ENCODE data around the gene SNAPC1. TPM values are rescaled to one million over a fixed set of nuclear protein-coding genes. Genes with fewer than 3 reads are reported as not detected.
A peak's percentile ranks its signal among the peaks of the same experiment; 100 is the strongest.

SNAPC1 gene
- polyA plus RNA-seq, 2 of the 4 experiments (the other 2 are of a cell fraction): 22.8 to 30.5 TPM

- ChIA-PET POLR2A (no interaction called here), CTCF (interaction anchor here (2.9 kb wide), 1 partner anchor 162 kb away, joined by 8 read pairs; no protein-coding TSS in a partner anchor)
- FAIRE-seq (no peak), DNase-seq (ENCODE audit: low read depth in 1 of 2, low spot score in 1 of 2) (no peak), ATAC-seq (no peak)
- Histone ChIP-seq H3K4me2 (no peak overlapping the region), H3K4me1 (peaks cover 94% of the 10 kb centered on the region), H3K4me3 (no peak overlapping the region), H3K27ac (no peak overlapping the region), H3K9me3 (no peaks in the 10 kb centered on the region)
- TF ChIP-seq ESRRA (IDR thresholded peaks at IDR 0.05; ENCODE audit: borderline replicate concordance, low read length): no peak
- TF ChIP-seq MAX (IDR thresholded peaks at IDR 0.05): no peak
- TF ChIP-seq POLR2A (IDR thresholded peaks at IDR 0.05; ENCODE audit: low read length): no peak
- TF ChIP-seq, protein P1, sequence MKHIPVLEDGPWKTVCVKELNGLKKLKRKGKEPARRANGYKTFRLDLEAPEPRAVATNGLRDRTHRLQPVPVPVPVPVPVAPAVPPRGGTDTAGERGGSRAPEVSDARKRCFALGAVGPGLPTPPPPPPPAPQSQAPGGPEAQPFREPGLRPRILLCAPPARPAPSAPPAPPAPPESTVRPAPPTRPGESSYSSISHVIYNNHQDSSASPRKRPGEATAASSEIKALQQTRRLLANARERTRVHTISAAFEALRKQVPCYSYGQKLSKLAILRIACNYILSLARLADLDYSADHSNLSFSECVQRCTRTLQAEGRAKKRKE (CRISPR knock-in tag; IDR thresholded peaks at IDR 0.05; ENCODE audit: low read depth): no peak
- TF ChIP-seq, protein P2, sequence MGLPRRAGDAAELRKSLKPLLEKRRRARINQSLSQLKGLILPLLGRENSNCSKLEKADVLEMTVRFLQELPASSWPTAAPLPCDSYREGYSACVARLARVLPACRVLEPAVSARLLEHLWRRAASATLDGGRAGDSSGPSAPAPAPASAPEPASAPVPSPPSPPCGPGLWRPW (IDR thresholded peaks at IDR 0.05): no peak
- TF ChIP-seq CBX2 (IDR thresholded peaks at IDR 0.05; ENCODE audit: borderline replicate concordance, low read depth): no peak
- WGBS (ENCODE audit: missing lambda C conversion rate): 92% methylated on average over 2 of the region's 2 CpGs
Measured at GRCh38 chr14:61724133-61724532, 38.1 kb upstream of the SNAPC1 start.

DNA sequence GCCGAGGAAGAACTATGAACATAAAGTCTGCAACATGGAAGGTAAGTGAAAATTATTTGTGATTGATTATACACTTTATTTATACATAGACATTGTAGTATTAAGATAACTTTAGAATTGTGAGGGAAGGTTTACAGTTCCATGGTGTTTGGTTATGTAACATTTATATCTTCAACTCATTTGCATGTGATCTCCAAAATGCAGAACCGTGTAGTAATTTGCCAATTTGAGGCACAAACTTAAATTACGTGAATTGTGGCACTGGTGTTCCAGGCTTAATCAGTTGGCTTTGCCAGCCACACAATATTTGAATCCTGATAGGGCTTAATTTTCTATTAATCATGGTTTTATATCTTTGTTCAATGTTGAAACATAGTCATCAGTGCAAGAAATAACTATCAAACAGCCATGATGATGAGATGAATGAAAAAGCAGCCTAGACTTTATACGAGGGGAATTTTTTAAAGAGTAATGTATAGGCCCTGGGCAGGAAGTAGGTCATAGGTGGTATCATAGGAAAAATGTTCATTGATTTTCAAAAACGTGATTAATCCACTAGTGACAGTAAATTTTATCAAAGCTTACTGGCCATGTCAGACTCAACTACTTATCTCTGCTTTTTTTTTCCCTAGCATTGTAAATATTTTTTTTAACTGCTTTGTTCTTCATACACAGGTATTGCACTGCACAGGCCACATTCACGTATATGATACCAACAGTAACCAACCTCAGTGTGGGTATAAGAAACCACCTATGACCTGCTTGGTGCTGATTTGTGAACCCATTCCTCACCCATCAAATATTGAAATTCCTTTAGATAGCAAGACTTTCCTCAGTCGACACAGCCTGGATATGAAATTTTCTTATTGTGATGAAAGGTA, 35.2 kb upstream of the SNAPC1 start:
- 0 out of 6 replicates have a peak overlapping the region, but pooled peaks of 1 of the 2 experiments have one; percentile 25 for H3K27ac ChIP-seq
- no peaks in the 10 kb centered on the region for H3K9me3 ChIP-seq
- H3K4me3 ChIP-seq: no peak overlapping the region
- CTCF ChIA-PET: interaction anchor here (1.7 to 1.8 kb wide), 2 partner anchors 111 to 252 kb away, joined by 3 to 6 read pairs; no protein-coding TSS in a partner anchor
- no peak for DNase-seq (ENCODE audit: low read depth in 1 of 2, low spot score in 1 of 2)
- no peak overlapping the region for H3K4me2 ChIP-seq
- 85% methylated on average over 7 of the region's 7 CpGs for WGBS (ENCODE audit: missing lambda C conversion rate)
- no peak for ATAC-seq
- FAIRE-seq: no peak
- peaks cover 93% of the 10 kb centered on the region for H3K4me1 ChIP-seq
- TF ChIP-seq KDM5A (IDR thresholded peaks at IDR 0.05): no peak
- TF ChIP-seq TFCP2L1 (CRISPR knock-in tag; IDR thresholded peaks at IDR 0.05): 0 out of 2 replicates have a peak, but pooled peaks have one; percentile 31
- POLR2A ChIA-PET: interaction anchor here (0.6 to 1.8 kb wide), 2 partner anchors 164 to 224 kb away, joined by 3 to 5 read pairs; no protein-coding TSS in a partner anchor

DNA sequence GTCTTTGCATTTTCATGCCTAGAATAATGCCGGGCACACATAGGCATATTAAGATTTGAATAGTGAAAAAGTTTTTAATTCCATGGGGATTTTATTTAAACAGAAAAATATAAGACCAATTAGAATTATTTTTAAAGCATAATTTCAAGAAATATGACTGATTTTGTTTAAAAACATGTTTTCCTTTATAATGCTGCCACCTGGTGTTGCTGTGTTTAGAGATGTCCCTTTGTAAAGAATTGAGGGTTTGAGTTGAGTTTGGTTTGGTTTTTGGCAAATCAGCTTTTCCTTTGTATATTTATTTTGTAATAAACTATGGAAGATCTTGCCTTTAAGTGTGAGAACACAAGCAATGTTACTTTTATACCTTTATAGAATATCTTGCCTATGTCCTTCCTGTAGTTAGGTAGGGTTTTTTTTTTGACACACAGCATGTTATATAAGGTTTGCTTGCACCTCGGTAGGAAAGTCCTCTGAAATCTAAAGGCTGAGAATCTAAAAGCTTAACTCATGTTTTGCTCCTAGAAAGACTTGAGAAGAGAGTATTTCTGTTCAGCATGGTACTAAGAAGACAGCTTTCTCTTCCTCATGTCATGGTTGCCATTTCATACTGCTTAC, 31.4 kb upstream of the SNAPC1 start:
- 80% methylated on average over 2 of the region's 2 CpGs for WGBS (ENCODE audit: missing lambda C conversion rate)
- peak; percentile 36 for FAIRE-seq

More for the DNA sequence above, 31.4 kb upstream of the SNAPC1 start:
- ChIA-PET CTCF (interaction anchor here (0.6 to 3.7 kb wide), 17 partner anchors 11 to 269 kb away, joined by 3 to 28 read pairs (median 3); no protein-coding TSS in a partner anchor), POLR2A (interaction anchor here (0.7 kb wide), 1 partner anchor 168 kb away, joined by 4 read pairs; no protein-coding TSS in a partner anchor)
- H3K27ac ChIP-seq: peak overlapping the region in 1 of 2 experiments; percentile 5; a peak in 2 of 6 replicates
- H3K9me3 ChIP-seq: no peaks in the 10 kb centered on the region
- DNase-seq (ENCODE audit: low read depth in 1 of 2, low spot score in 1 of 2): no peak
- TF ChIP-seq CBX8 (IDR thresholded peaks at IDR 0.05) (no peak), MYC (IDR thresholded peaks at IDR 0.05; ENCODE audit: borderline replicate concordance, low read length) (no peak), NFE2L2 (conservative IDR thresholded peaks at IDR 0.05; ENCODE audit: low read length) (no peak), KDM1A (IDR thresholded peaks at IDR 0.05; ENCODE audit: low read depth) (no peak), SMC3 (IDR thresholded peaks at IDR 0.05) (peak; percentile 75), HOXA7 (CRISPR knock-in tag; IDR thresholded peaks at IDR 0.05) (no peak), GATA3 (IDR thresholded peaks at IDR 0.05; ENCODE audit: borderline replicate concordance) (no peak), POLR2A (IDR thresholded peaks at IDR 0.05; ENCODE audit: low read length) (no peak), TP53 (CRISPR knock-in tag; IDR thresholded peaks at IDR 0.05) (no peak), RAD21 (conservative IDR thresholded peaks at IDR 0.05 in 1 of 2, IDR thresholded peaks at IDR 0.05 in 1 of 2) (peak; percentile 69 to 75), MAX (IDR thresholded peaks at IDR 0.05) (no peak), ZC3H11A (IDR thresholded peaks at IDR 0.05) (no peak), BHLHE40 (IDR thresholded peaks at IDR 0.05; ENCODE audit: low read depth, low read length) (no peak), RCOR1 (IDR thresholded peaks at IDR 0.05; ENCODE audit: low read depth, low read length) (no peak)
- TF ChIP-seq, protein P3, sequence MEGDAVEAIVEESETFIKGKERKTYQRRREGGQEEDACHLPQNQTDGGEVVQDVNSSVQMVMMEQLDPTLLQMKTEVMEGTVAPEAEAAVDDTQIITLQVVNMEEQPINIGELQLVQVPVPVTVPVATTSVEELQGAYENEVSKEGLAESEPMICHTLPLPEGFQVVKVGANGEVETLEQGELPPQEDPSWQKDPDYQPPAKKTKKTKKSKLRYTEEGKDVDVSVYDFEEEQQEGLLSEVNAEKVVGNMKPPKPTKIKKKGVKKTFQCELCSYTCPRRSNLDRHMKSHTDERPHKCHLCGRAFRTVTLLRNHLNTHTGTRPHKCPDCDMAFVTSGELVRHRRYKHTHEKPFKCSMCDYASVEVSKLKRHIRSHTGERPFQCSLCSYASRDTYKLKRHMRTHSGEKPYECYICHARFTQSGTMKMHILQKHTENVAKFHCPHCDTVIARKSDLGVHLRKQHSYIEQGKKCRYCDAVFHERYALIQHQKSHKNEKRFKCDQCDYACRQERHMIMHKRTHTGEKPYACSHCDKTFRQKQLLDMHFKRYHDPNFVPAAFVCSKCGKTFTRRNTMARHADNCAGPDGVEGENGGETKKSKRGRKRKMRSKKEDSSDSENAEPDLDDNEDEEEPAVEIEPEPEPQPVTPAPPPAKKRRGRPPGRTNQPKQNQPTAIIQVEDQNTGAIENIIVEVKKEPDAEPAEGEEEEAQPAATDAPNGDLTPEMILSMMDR (IDR thresholded peaks at IDR 0.05): peak; percentile 66
- TF ChIP-seq, protein P1 (CRISPR knock-in tag; IDR thresholded peaks at IDR 0.05; ENCODE audit: low read depth): no peak
- no peak for ATAC-seq
- no peak overlapping the region for H3K4me2 ChIP-seq
- H3K4me1 ChIP-seq: peaks cover 93% of the 10 kb centered on the region
- H3K4me3 ChIP-seq: no peak overlapping the region
